B cell (primary cell): ENCODE results near the gene DMXL1. TPM values are rescaled to one million over a fixed set of nuclear protein-coding genes. Genes with fewer than 3 reads are reported as not detected.

Experiments used
- ATAC-seq: fragments of 200-7000 bp; cut with Tn5 transposase; one replicate; pipeline ENCODE4 v1.10.0; 2021; ENCODE audit warnings: low read depth, mild to moderate bottlenecking, moderate number of reproducible peaks, moderate library complexity
- CTCF ChIA-PET: fragments of 350-600 bp; sonication (Branson Sonifier 250); formaldehyde crosslinking; loops from one replicate; lab custom pipeline; 2021; ENCODE audit warnings: antibody characterized with exemption, inconsistent platforms; lab: Charles Lee
- POLR2A ChIA-PET: fragments of 350-600 bp; sonication (Branson Sonifier 250); formaldehyde crosslinking; loops from one replicate; lab custom pipeline; 2021; ENCODE audit warnings: antibody characterized with exemption; lab: Charles Lee
- DNase-seq: peaks from one replicate; pipeline ENCODE4 v3.0.0; 2013
- H2AFZ ChIP-seq: 2 replicates; pipeline ENCODE4 v1.6.1; 2012; ENCODE audit warnings: mild to moderate bottlenecking, low read depth, low read length; ENCODE audit not compliant: insufficient read depth, poor library complexity, severe bottlenecking
- H3K27ac ChIP-seq, 2 donors: 1 replicate in 1 of 2; 2 replicates in 1 of 2; pipeline ENCODE4 v1.5.1; 2012 to 2013; ENCODE audit warnings: low read length in 2 of 2, mild to moderate bottlenecking in 2 of 2, moderate library complexity in 1 of 2
- H3K27me3 ChIP-seq, 4 experiments: fragments of 200-600 bp in 1 of 4; sonication (generic) in 1 of 4; replicated peaks in 1 of 4; 1 replicate in 2 of 4; 2 replicates in 2 of 4; pipeline versions ENCODE4 v1.6.1 to v1.7.0; 2013 to 2016; ENCODE audit warnings: low read length in 3 of 4, mild to moderate bottlenecking in 2 of 4, mixed read lengths in 1 of 4, moderate library complexity in 1 of 4; ENCODE audit not compliant: insufficient read depth in 4 of 4, control insufficient read depth in 3 of 4; ENCODE audit errors: control extremely low read depth in 1 of 4
- H3K36me3 ChIP-seq, 2 experiments: replicated peaks in 1 of 2; 1 replicate in 1 of 2; 2 replicates in 1 of 2; pipeline versions ENCODE4 v1.6.1 to v1.7.1; 2013; ENCODE audit warnings: low read length in 1 of 2; ENCODE audit not compliant: insufficient read depth in 2 of 2, control insufficient read depth in 1 of 2; ENCODE audit errors: control extremely low read depth in 1 of 2, extremely low read depth in 1 of 2
- H3K4me1 ChIP-seq, 2 donors: fragments of 200-600 bp in 1 of 2; sonication (generic) in 1 of 2; 1 replicate in 1 of 2; 2 replicates in 1 of 2; pipeline versions ENCODE4 v1.5.1 to v1.6.1; 2013 to 2017; ENCODE audit warnings: low read length in 2 of 2; ENCODE audit not compliant: control insufficient read depth in 2 of 2, insufficient read depth in 2 of 2
- H3K4me2 ChIP-seq: replicated peaks from 2 replicates; pipeline ENCODE3; 2012; ENCODE audit warnings: mild to moderate bottlenecking, low read depth, low read length; ENCODE audit not compliant: poor library complexity, severe bottlenecking
- H3K4me3 ChIP-seq, 5 experiments: fragments of 200-600 bp in 1 of 5; sonication (generic) in 1 of 5; 1 replicate in 3 of 5; 2 replicates in 2 of 5; pipeline versions ENCODE4 v1.5.1 to v1.7.0; 2011 to 2016; ENCODE audit warnings: low read length in 4 of 5, mild to moderate bottlenecking in 4 of 5, low read depth in 2 of 5, control low read depth in 1 of 5, moderate library complexity in 1 of 5; ENCODE audit not compliant: insufficient read depth in 1 of 5; ENCODE audit errors: control extremely low read depth in 1 of 5, extremely low read depth in 1 of 5
- H3K79me2 ChIP-seq: fragments of 200-600 bp; sonication (generic); one replicate; pipeline ENCODE4 v1.6.0; 2016; ENCODE audit warnings: low read length; ENCODE audit not compliant: control insufficient read depth, insufficient read depth
- H3K9ac ChIP-seq: fragments of 200-600 bp; sonication (generic); 2 replicates; pipeline ENCODE4 v1.6.1; 2017; ENCODE audit warnings: mild to moderate bottlenecking, low read length, moderate library complexity
- H3K9me3 ChIP-seq, 3 donors: one replicate each; pipeline versions ENCODE4 v1.6.1 to v1.7.1; 2013; ENCODE audit warnings: low read length in 2 of 3; ENCODE audit not compliant: control insufficient read depth in 2 of 3, insufficient read depth in 1 of 3; ENCODE audit errors: control extremely low read depth in 1 of 3
- H4K20me1 ChIP-seq: 2 replicates; pipeline ENCODE4 v1.6.0; 2012; ENCODE audit warnings: mild to moderate bottlenecking, low read length; ENCODE audit not compliant: insufficient read depth, control insufficient read depth, poor library complexity, severe bottlenecking
- H3K27ac Mint-ChIP-seq: one replicate; pipeline ENCODE4 v1.8.0; 2021; ENCODE audit warnings: mixed read lengths
- H3K27me3 Mint-ChIP-seq: one replicate; pipeline ENCODE4 v1.8.0; 2021; ENCODE audit warnings: mixed read lengths
- H3K4me1 Mint-ChIP-seq: one replicate; pipeline ENCODE4 v1.8.0; 2021; ENCODE audit warnings: mixed read lengths
- H3K4me3 Mint-ChIP-seq: one replicate; pipeline ENCODE4 v1.8.0; 2021; ENCODE audit warnings: mixed read lengths
- H3K9me3 Mint-ChIP-seq: one replicate; pipeline ENCODE4 v1.8.0; 2022; ENCODE audit warnings: mixed read lengths; ENCODE audit not compliant: insufficient read depth
- EZH2 ChIP-seq: IDR thresholded peaks from 2 replicates; pipeline ENCODE4 v1.6.1; 2012; ENCODE audit warnings: borderline replicate concordance, low read depth, mild to moderate bottlenecking, moderate library complexity, low read length; ENCODE audit not compliant: insufficient read depth, poor library complexity, severe bottlenecking
- WGBS: methylation state at CpG from one replicate; pipeline ENCODE4 v1.1.5; 2013; ENCODE audit warnings: missing lambda C conversion rate; ENCODE audit not compliant: insufficient coverage; 5-methylcytosine and 5-hydroxymethylcytosine counted together
- intact Hi-C: fragments of 100-400 bp; cut with micrococcal nuclease; formaldehyde crosslinking; loops from one replicate; pipeline ENCODE4 v1.10.0; 2022
- polyA plus RNA-seq: library from polyadenylated mRNA; depleted of rRNA; stranded (reverse); fragments of >200 nt; gene quantifications from 2 replicates; pipeline ENCODE4 v1.2.3, GENCODE V29; 2012
- total RNA-seq, 2 donors: library from RNA; stranded (reverse); fragments of 120-200 nt in 1 of 2; gene quantifications; 1 replicate in 1 of 2; 2 replicates in 1 of 2; pipeline versions ENCODE4 v1.2.3 to v1.2.4, GENCODE V29; 2013 to 2022
- TF ChIP-seq, protein P1 (sequence below): fragments of 200-600 bp; IDR thresholded peaks from one replicate; pipeline ENCODE4 v1.8.0; 2022; ENCODE audit warnings: antibody characterized with exemption, mild to moderate bottlenecking

Gene DMXL1
- total and polyA plus RNA-seq, 2 donors (not counting 1 experiment from before 2014, with no cell fraction given): 37.9 to 129 TPM

DNA sequence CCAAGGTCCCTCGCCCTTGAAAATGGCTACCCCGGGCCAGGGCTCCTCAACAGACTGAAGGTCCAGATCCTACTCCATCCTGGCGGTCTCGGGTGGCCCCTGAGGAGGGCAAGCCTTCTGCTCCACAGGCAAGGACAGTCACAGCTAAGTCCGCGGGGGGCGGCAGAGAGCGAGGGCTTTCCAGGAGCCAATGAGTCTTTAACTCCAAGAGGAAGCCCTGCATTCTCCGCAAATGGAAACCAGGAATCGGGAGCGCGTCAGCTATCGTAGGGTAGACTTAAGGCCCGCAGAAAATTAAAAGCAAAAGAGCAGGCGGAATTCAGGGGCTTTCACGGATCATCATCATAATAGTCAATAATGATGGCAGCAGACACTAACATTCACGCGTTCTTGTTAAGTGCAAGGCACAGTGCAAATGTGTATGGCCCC lies 197.1 kb downstream of the DMXL1 start:
- H3K4me1 ChIP-seq: peaks cover 39 to 40% of the 10 kb centered on the region in 2 donors
- peak overlapping the region; percentile 79 to 99 (median 96) for H3K4me3 ChIP-seq
- H4K20me1 ChIP-seq: no peaks in the 10 kb centered on the region
- H3K4me2 ChIP-seq: peak overlapping the region; percentile 78
- H3K9ac ChIP-seq: peak overlapping the region; percentile 93
- H3K36me3 ChIP-seq: peaks cover 0 to 5% of the 10 kb centered on the region in 2 experiments
- peaks cover 0 to 3% (median 2%) of the 10 kb centered on the region in 3 donors for H3K9me3 ChIP-seq
- Mint-ChIP-seq H3K27me3 (no peaks in the 10 kb centered on the region), H3K4me3 (peak overlapping the region; percentile 98), H3K9me3 (peaks cover 3% of the 10 kb centered on the region), H3K27ac (peak overlapping the region; percentile 95), H3K4me1 (peaks cover 51% of the 10 kb centered on the region)
- intact Hi-C loops: loop anchor here (1.0 to 2.0 kb wide), 7 partner anchors 8 to 280 kb away; partner anchors contain the start of genes DTWD2, HSD17B4 and TNFAIP8
- H3K27me3 ChIP-seq: no peaks in the 10 kb centered on the region
- peak; percentile 63 for ATAC-seq
- TF ChIP-seq, protein P1, sequence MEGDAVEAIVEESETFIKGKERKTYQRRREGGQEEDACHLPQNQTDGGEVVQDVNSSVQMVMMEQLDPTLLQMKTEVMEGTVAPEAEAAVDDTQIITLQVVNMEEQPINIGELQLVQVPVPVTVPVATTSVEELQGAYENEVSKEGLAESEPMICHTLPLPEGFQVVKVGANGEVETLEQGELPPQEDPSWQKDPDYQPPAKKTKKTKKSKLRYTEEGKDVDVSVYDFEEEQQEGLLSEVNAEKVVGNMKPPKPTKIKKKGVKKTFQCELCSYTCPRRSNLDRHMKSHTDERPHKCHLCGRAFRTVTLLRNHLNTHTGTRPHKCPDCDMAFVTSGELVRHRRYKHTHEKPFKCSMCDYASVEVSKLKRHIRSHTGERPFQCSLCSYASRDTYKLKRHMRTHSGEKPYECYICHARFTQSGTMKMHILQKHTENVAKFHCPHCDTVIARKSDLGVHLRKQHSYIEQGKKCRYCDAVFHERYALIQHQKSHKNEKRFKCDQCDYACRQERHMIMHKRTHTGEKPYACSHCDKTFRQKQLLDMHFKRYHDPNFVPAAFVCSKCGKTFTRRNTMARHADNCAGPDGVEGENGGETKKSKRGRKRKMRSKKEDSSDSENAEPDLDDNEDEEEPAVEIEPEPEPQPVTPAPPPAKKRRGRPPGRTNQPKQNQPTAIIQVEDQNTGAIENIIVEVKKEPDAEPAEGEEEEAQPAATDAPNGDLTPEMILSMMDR: peak; percentile 38
- TF ChIP-seq EZH2: no peak
- CTCF ChIA-PET: interaction anchor here (1.0 to 3.1 kb wide), 14 partner anchors 30 to 280 kb away, joined by 3 to 21 read pairs (median 4); partner anchors contain the start of genes DMXL1 and DTWD2
- H3K79me2 ChIP-seq: peaks cover 73% of the 10 kb centered on the region
- POLR2A ChIA-PET: interaction anchor here (0.9 to 2.7 kb wide), 12 partner anchors 21 to 280 kb away, joined by 3 to 14 read pairs (median 4); partner anchors contain the start of genes DMXL1, DTWD2 and TNFAIP8
- peak overlapping the region; percentile 83 to 91 for H3K27ac ChIP-seq
- peak; percentile 94 for DNase-seq
- H2AFZ ChIP-seq: peak overlapping the region; percentile 94
- WGBS: 2% methylated on average over 18 of the region's 18 CpGs
